ENCODE results near the gene ALOX15B.

GRCh38 chr17:8046306-8046928 lies 7.6 kb downstream of the ALOX15B start:
- TF ChIP-seq CTCF (IDR thresholded peaks at IDR 0.05; ENCODE audit: poor library complexity) (no peak), EZH2 (IDR thresholded peaks at IDR 0.05; ENCODE audit: borderline replicate concordance) (no peak), EZH2phosphoT487 (IDR thresholded peaks at IDR 0.05; ENCODE audit: low read depth, severe bottlenecking, unreplicated experiment) (no peak)

All from hepatocyte (in vitro differentiated cells).